Liver (tissue), 3 donors: ENCODE data around the gene ABLIM1.

Experiments
- ATF3 ChIP-seq: IDR thresholded peaks from 2 replicates; pipeline ENCODE4 v1.6.1; 2016; ENCODE audit warnings: antibody characterized with exemption
- CTCF ChIP-seq: fragments of 150-350 bp; IDR thresholded peaks from 2 replicates; pipeline ENCODE4 v1.5.1; 2017; ENCODE audit warnings: improper control_type of control experiment, low read depth, low read length; ENCODE audit not compliant: missing input control
- EGR1 ChIP-seq, 2 donors: IDR thresholded peaks; 2 replicates each; pipeline ENCODE4 v1.6.1; 2016 to 2018; ENCODE audit warnings: antibody characterized with exemption in 2 of 2, low read depth in 2 of 2
- GABPA ChIP-seq, 2 donors: IDR thresholded peaks in 1 of 2; conservative IDR thresholded peaks in 1 of 2; 2 replicates each; pipeline ENCODE4 v1.6.1; 2016; ENCODE audit warnings: antibody characterized with exemption in 2 of 2, mild to moderate bottlenecking in 1 of 2, moderate library complexity in 1 of 2
- JUND ChIP-seq, 2 donors: IDR thresholded peaks; 2 replicates each; pipeline ENCODE4 v1.6.1; 2016; ENCODE audit warnings: antibody characterized with exemption in 2 of 2
- MAX ChIP-seq: IDR thresholded peaks from 2 replicates; pipeline ENCODE4 v1.6.1; 2016; ENCODE audit warnings: antibody characterized with exemption
- NR2F2 ChIP-seq: IDR thresholded peaks from 2 replicates; pipeline ENCODE4 v1.6.1; 2016; ENCODE audit warnings: antibody characterized with exemption
- RAD21 ChIP-seq, 2 donors: IDR thresholded peaks; 2 replicates each; pipeline ENCODE4 v1.6.1; 2016; ENCODE audit warnings: antibody characterized with exemption in 2 of 2, mild to moderate bottlenecking in 2 of 2
- REST ChIP-seq: IDR thresholded peaks from 2 replicates; pipeline ENCODE4 v1.6.1; 2016; ENCODE audit warnings: antibody characterized with exemption, mild to moderate bottlenecking
- SP1 ChIP-seq: IDR thresholded peaks from 2 replicates; pipeline ENCODE4 v1.6.1; 2018; ENCODE audit warnings: antibody characterized with exemption, mild to moderate bottlenecking
- YY1 ChIP-seq: IDR thresholded peaks from 2 replicates; pipeline ENCODE4 v1.6.1; 2016; ENCODE audit warnings: antibody characterized with exemption, mild to moderate bottlenecking
- donor health status: healthy.
- donor health status: healthy.

GRCh38 chr10:114686013-114686412 lies 27.9 kb upstream of the ABLIM1 start:
- no peak for TF ChIP-seq CTCF
- TF ChIP-seq REST, result no peak
- TF ChIP-seq YY1, result no peak
- peak in 1 of 2 donors; percentile 49 for TF ChIP-seq RAD21 (IDR thresholded peaks at IDR 0.05)
- TF ChIP-seq MAX, result no peak
- TF ChIP-seq ATF3, result peak; percentile 80
- no peak for TF ChIP-seq EGR1 (IDR thresholded peaks at IDR 0.05; ENCODE audit: low read depth in 2 of 2)
- TF ChIP-seq JUND (IDR thresholded peaks at IDR 0.05), result peak; percentile 84 to 93
- no peak for TF ChIP-seq GABPA (IDR thresholded peaks at IDR 0.05 in 1 of 2, conservative IDR thresholded peaks at IDR 0.05 in 1 of 2)
- peak; percentile 51 for TF ChIP-seq SP1
- TF ChIP-seq NR2F2, result no peak
